Large intestine (tissue), 3 donors: ENCODE results near the gene SERPINA6. TPM values are rescaled to one million over a fixed set of nuclear protein-coding genes. Genes with fewer than 3 reads are reported as not detected.
A peak's percentile ranks its signal among the peaks of the same experiment; 100 is the strongest.

ENCODE experiments used
- DNase-seq, 2 donors: peaks; one replicate each; pipeline versions ENCODE4 v3.0.0 to v3.0.0-alpha.2; 2013
- H3K27ac ChIP-seq: one replicate; pipeline ENCODE4 v1.5.1; 2013; ENCODE audit warnings: low read length
- H3K27me3 ChIP-seq: 2 replicates; pipeline ENCODE4 v1.6.1; 2013; ENCODE audit warnings: low read length; ENCODE audit not compliant: control insufficient read depth, insufficient read depth
- H3K36me3 ChIP-seq: 2 replicates; pipeline ENCODE4 v1.6.1; 2013; ENCODE audit warnings: low read length; ENCODE audit not compliant: control insufficient read depth, insufficient read depth
- H3K4me1 ChIP-seq: one replicate; pipeline ENCODE4 v1.6.1; 2013; ENCODE audit warnings: low read length; ENCODE audit not compliant: control insufficient read depth, insufficient read depth
- H3K4me3 ChIP-seq: one replicate; pipeline ENCODE4 v1.5.1; 2013; ENCODE audit warnings: low read length
- H3K9me3 ChIP-seq: one replicate; pipeline ENCODE4 v1.6.1; 2013; ENCODE audit warnings: mild to moderate bottlenecking, low read depth, low read length, moderate library complexity; ENCODE audit not compliant: control insufficient read depth
- WGBS: methylation state at CpG from one replicate; pipeline ENCODE4 v1.1.5; 2013; ENCODE audit warnings: low lambda C conversion rate; ENCODE audit not compliant: insufficient coverage; 5-methylcytosine and 5-hydroxymethylcytosine counted together
- polyA plus RNA-seq: library from polyadenylated mRNA; unstranded; fragments of 120-200 nt; gene quantifications from one replicate; pipeline ENCODE4 v1.2.1, GENCODE V29; 2013

The SERPINA6 gene
- polyA plus RNA-seq, 1 donor, result 0.45 TPM

- H3K36me3 ChIP-seq, result no peaks in the 10 kb centered on the region
- H3K4me1 ChIP-seq, result peaks cover 36% of the 10 kb centered on the region
- H3K9me3 ChIP-seq, result no peaks in the 10 kb centered on the region
- DNase-seq, result no peak
- no peaks in the 10 kb centered on the region for H3K27me3 ChIP-seq
- H3K4me3 ChIP-seq, result no peak overlapping the region
- no CpG with 5 or more reads among the region's 5 CpGs for WGBS
- H3K27ac ChIP-seq, result no peak overlapping the region
Observed at GRCh38 chr14:94364964-94365363, 41.8 kb upstream of the SERPINA6 start.

DNA sequence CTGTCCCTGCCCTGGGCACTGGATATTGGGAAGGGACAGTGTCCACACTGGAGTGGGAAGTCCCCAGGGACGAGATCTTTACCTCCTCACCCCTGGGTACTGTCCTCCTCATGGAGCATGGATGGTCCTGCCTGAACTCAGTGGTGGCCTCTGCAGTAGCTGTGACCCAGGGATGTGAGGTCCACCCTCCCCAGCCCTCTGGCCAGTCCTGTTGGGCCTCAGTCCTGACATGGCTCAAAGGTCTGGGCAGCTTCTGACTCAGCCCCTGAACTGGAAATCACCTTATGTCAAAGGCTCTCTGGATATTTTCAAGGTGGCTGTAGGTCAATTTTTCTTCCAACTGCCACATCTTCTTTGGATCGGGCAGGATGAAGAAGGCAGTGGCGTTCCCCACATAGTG lies 40.9 kb upstream of the SERPINA6 start:
- H3K27ac ChIP-seq, result no peak overlapping the region
- no peaks in the 10 kb centered on the region for H3K9me3 ChIP-seq
- H3K27me3 ChIP-seq, result no peaks in the 10 kb centered on the region
- H3K4me3 ChIP-seq, result no peak overlapping the region
- 90% methylated on average over 2 of the region's 3 CpGs for WGBS
- no peak for DNase-seq
- H3K4me1 ChIP-seq, result peaks cover 34% of the 10 kb centered on the region
- H3K36me3 ChIP-seq, result no peaks in the 10 kb centered on the region

- Histone ChIP-seq H3K36me3 (no peaks in the 10 kb centered on the region), H3K27me3 (no peaks in the 10 kb centered on the region), H3K9me3 (no peaks in the 10 kb centered on the region), H3K4me1 (peaks cover 30% of the 10 kb centered on the region), H3K27ac (peak overlapping the region; percentile 91), H3K4me3 (no peak overlapping the region)
- peak; percentile 75 to 89 for DNase-seq
- no CpG with 5 or more reads among the region's 12 CpGs for WGBS
Observed at GRCh38 chr14:94363151-94363624, 40.1 kb upstream of the SERPINA6 start.

DNA sequence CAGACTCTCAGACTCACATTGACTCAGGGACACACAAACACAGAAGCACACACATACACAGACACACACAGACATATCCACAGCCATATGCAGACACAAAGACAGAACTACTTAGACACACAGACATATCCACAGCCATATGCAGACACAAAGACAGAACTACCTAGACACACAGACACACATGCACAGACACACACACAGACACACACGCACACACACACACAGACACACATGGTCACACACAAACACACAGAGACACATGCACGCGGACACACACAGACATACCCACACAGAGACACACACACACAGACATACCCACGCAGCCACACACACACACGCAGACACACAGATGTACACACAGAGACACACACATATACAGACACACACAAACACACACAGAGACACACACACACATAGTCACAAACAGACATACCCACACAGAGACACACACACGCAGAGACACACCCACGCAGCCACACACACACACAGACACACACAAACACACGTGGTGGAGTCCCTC lies 39.5 kb upstream of the SERPINA6 start:
- no CpG with 5 or more reads among the region's 8 CpGs for WGBS
- Histone ChIP-seq H3K36me3 (no peaks in the 10 kb centered on the region), H3K9me3 (no peaks in the 10 kb centered on the region), H3K4me3 (no peak overlapping the region), H3K27ac (peak overlapping the region; percentile 91), H3K27me3 (no peaks in the 10 kb centered on the region), H3K4me1 (peaks cover 30% of the 10 kb centered on the region)
- no peak for DNase-seq

GRCh38 chr14:94361682-94362081 lies 38.5 kb upstream of the SERPINA6 start:
- no CpG with 5 or more reads among the region's 7 CpGs for WGBS
- H3K27me3 ChIP-seq, result no peaks in the 10 kb centered on the region
- no peaks in the 10 kb centered on the region for H3K36me3 ChIP-seq
- no peak overlapping the region for H3K4me3 ChIP-seq
- DNase-seq, result peak in 1 of 2 donors; percentile 32
- peaks cover 30% of the 10 kb centered on the region for H3K4me1 ChIP-seq
- H3K9me3 ChIP-seq, result no peaks in the 10 kb centered on the region
- H3K27ac ChIP-seq, result peak overlapping the region; percentile 91

DNA sequence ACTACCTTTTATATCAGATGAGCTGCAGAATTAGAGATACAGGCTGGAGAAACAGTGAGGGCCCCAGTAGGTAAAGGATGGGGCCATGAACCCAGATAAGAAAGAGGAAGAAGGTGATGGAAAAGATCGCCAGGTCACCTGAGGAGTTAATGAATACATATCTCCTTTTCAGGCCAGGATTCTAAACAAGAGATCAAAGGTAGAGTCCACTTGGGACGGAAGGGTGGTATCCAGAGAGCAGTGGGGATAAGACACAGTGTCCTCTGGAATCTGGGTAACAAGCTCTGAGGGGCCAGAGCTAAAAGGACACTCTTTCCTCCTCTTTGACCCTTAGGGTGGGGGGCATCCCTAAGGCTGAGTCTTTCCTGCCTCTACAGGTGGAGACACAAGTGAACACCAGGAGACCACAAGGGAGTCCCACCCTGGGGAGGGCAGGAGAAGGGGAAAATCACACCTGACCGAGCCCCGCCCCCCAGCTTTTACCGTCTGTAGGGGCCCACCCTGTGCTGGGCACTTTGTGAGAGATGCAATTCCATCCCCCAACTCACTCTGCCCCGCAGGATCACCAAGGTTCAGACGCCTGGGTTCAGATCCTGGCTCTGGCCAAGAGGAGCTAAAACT lies 37.9 kb upstream of the SERPINA6 start:
- no peak overlapping the region for H3K4me3 ChIP-seq
- no CpG with 5 or more reads among the region's 7 CpGs for WGBS
- peak overlapping the region; percentile 91 for H3K27ac ChIP-seq
- no peaks in the 10 kb centered on the region for H3K27me3 ChIP-seq
- no peaks in the 10 kb centered on the region for H3K9me3 ChIP-seq
- peaks cover 33% of the 10 kb centered on the region for H3K4me1 ChIP-seq
- peak; percentile 76 to 88 for DNase-seq
- no peaks in the 10 kb centered on the region for H3K36me3 ChIP-seq

DNA sequence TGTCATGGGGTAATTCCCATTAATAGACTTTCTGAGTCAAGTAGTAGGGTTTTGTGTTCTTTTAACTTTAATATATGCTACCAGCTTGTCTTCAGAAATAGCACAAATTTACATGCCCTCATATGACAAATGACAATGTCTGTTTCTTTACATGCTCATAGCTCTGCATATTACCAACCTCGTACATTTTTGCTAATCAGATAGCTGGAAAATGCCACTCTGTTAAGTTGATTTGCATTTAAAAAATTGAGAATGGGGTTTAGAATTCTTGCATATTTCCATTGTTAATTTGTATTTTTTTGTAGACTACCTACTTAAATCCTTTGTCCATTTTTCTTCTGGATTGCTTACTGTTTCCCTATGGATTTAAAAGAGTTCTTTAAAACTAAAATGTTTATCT lies 34.0 kb upstream of the SERPINA6 start:
- Histone ChIP-seq H3K9me3 (no peaks in the 10 kb centered on the region), H3K4me1 (peaks cover 27% of the 10 kb centered on the region), H3K27me3 (no peaks in the 10 kb centered on the region), H3K4me3 (no peak overlapping the region), H3K27ac (no peak overlapping the region), H3K36me3 (no peaks in the 10 kb centered on the region)
- DNase-seq, result no peak
- no CpG with 5 or more reads among the region's 1 CpG for WGBS

DNA sequence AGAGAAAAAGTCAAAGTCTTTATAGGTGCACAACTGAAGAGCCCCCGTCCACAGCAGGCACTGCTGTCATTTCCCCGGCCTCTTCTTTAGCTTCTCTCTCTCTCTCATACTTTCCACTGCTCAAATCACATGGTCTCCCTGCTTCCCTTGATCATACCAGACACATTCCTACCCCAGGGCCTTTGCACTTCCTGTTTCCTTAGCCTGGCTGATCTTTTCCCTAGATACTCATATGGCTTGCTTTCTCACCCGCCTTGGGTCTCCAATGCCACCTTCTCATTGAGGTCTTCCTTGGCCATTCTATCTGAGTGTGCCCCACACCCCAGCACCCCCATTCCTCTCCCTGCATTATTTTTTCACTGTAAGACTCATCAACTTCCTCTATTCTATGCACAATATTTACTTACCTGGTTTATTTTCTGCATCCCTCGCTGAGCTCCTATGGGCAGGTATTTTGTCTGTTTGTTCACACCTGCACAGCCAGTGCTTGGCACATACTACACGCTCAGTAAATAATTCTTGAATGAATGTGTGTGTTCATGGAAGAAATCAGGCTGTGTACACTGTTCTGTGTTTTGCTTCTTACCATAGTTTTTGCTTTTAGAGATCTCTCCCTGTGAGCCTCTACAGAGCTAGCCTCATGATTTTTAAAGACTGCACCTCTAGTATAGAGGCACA lies 33.4 kb upstream of the SERPINA6 start:
- H3K4me1 ChIP-seq, result peaks cover 22% of the 10 kb centered on the region
- H3K4me3 ChIP-seq, result no peak overlapping the region
- WGBS, result 90% methylated on average over 2 of the region's 5 CpGs
- no peaks in the 10 kb centered on the region for H3K36me3 ChIP-seq
- no peaks in the 10 kb centered on the region for H3K9me3 ChIP-seq
- no peaks in the 10 kb centered on the region for H3K27me3 ChIP-seq
- DNase-seq, result no peak
- H3K27ac ChIP-seq, result peak overlapping the region; percentile 8

DNA sequence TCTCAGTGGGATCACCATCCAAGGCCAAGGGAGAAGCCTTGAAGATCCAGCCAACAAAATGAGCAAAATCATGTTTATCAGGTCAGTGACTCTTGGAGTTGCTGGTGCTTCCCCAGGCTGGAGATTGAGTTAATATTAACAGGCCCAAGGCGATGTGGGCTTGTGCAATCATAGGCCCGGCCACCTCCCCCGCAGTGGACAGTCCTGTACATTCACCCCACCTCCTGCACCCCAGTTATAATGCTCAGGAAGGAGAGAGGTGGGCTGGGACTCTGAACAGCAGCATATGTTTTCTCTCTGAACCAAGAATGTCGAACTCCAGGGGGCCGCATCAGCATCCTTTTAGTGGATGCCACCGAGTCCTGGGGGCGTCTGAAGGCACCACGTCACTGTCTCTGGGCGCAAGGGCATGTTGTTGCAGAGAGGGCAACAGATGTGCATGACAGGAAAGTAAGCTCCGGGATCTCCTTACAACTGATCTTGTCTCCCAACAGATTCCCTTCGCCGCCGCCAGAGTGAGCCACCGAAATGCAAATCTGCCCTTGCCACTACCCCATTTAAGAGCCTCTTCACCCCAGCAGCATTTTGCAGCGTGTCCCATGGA lies 32.2 kb upstream of the SERPINA6 start:
- Histone ChIP-seq H3K27me3 (no peaks in the 10 kb centered on the region), H3K9me3 (no peaks in the 10 kb centered on the region), H3K27ac (peak overlapping the region; percentile 78), H3K4me3 (no peak overlapping the region), H3K4me1 (peaks cover 11% of the 10 kb centered on the region), H3K36me3 (no peaks in the 10 kb centered on the region)
- DNase-seq, result peak; percentile 67 to 86
- WGBS, result no CpG with 5 or more reads among the region's 15 CpGs

GRCh38 chr14:94354638-94355185 lies 31.6 kb upstream of the SERPINA6 start:
- H3K4me1 ChIP-seq, result peaks cover 10% of the 10 kb centered on the region
- no CpG with 5 or more reads among the region's 3 CpGs for WGBS

More at GRCh38 chr14:94354638-94355185, 31.6 kb upstream of the SERPINA6 start:
- no peaks in the 10 kb centered on the region for H3K36me3 ChIP-seq
- no peak for DNase-seq
- no peak overlapping the region for H3K4me3 ChIP-seq
- H3K27me3 ChIP-seq, result no peaks in the 10 kb centered on the region
- H3K9me3 ChIP-seq, result no peaks in the 10 kb centered on the region
- peak overlapping the region; percentile 78 for H3K27ac ChIP-seq
